H4 (cell line): Measurements from ENCODE around the gene REL. TPM values are rescaled to one million over a fixed set of nuclear protein-coding genes. Genes with fewer than 3 reads are reported as not detected.
"Not testable (repeated sequence)": the region's sequence is repeated elsewhere in the genome, so short reads cannot be mapped to it uniquely, and the experiment has no call there.

Source experiments
- DNase-seq: peaks from one replicate; pipeline ENCODE4 v3.0.0-alpha.2; 2015; ENCODE audit warnings: low spot score
- total RNA-seq: library from RNA; depleted of rRNA; stranded (reverse); fragments of >200 nt; shearing (Covaris generic); gene quantifications from 2 replicates; pipeline ENCODE4 v1.2.3, GENCODE V29; 2014

Gene REL
- total RNA-seq, 1 experiment from 2014 or later = 3.0 TPM

DNA sequence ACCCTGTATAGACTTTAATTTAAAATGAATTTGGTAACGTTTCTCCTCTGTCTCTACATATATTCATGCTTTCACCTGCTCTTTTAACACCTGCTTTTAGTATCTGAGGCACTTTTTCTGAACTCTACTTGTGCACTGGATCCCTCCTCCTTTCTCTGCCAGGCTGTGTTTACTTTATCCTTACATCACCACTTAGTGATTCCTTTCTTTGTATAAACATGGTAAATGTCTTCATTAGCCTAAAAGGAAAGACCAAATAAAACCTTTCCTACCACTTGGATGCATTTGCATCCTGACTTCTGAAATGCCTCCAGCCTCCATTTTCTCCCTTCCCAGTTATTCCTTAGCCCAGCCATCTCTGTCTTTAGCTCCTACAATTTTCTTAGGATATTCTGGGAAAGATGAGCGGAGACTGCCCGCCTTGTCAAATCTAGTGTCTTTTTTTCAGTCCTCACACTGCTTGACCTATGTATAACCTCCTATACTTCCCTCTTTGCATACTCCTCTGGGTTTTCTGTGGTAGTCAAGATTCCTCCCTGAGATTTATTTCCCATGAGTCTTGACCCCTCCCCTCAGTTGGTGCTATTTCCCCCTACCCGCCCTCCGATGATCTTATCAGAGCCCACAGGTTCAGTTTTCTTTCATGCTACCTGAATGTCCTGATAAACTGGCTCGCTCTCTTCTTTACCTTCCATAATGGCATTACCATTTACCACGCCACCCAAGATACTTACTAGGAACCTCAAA lies 44.8 kb downstream of the REL start:
- peak; percentile 67 for DNase-seq

DNA sequence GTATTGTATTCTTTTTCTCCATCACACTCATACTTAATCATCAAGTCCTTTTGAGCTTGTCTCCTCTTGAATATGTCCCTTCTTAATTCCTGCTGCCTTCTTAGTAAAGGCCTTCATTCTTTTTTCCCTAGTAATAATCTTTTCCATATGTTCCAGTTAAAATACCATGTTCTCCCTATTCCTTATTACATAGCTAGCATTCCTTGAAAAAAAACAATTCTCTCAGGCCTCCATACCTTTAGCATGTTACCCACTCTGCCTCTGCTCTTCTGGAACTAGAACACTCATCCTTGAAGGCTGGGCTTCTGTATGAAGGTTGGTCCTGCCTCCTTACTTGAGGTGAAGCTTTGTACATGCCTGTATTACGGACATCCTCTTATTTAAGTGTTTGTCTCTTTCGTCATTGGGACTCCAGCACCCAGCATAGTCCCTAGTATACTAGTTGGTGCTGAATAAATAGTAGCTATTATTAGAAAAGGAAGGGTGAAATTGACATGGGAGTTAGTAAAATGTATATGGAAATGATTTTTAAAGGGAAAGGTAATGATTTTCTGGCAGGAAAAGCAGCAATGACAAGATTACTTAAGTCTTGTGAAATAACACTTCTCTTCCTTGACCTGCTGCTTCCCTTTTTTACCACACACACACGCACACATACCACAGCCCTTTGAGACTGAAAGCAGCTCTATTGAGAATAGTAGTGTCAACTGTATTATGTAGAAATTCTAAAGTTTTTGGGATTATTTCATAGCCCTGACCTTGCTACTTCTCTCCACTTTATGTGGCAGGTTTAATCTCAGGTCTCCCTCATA lies 45.6 kb downstream of the REL start:
- no peak for DNase-seq

DNA sequence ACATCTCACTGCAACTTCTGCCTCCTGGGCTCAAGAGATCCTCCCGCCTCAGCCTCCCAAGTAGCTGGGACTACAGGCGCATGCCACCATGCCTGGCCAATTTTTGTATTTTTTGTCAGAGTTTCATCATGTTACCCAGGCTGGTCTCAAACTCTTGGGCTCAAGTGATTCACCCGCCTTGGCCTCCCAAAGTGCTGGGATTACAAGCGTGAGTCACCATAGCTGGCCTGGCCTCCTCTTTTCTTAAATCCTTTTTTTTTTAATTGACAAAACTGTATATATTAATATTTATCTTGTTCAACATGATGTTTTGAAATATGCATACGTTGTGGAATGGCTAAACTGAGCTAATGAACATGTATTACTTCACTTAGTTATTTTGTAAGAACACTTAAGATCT lies 50.7 kb downstream of the REL start:
- not testable (repeated sequence) for DNase-seq

DNA sequence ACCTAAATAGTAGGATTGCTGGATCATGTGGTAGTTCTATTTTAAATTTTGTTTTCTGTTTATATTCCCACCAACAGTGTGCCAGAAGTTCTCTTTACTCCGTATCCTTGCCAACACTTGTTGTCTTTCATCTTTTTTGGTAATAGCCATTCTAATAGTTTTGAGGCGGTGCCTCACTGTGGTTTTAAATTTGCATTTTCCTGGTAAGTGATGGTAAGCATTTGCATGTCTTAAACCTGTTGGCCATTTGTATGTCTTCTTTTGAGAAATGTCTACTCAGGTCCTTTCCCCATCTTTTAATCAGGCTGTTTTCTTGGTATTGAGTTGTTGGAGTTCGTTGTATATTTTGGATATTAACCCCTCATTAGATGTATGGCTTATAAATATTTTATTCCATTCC lies 51.6 kb downstream of the REL start:
- no peak for DNase-seq

DNA sequence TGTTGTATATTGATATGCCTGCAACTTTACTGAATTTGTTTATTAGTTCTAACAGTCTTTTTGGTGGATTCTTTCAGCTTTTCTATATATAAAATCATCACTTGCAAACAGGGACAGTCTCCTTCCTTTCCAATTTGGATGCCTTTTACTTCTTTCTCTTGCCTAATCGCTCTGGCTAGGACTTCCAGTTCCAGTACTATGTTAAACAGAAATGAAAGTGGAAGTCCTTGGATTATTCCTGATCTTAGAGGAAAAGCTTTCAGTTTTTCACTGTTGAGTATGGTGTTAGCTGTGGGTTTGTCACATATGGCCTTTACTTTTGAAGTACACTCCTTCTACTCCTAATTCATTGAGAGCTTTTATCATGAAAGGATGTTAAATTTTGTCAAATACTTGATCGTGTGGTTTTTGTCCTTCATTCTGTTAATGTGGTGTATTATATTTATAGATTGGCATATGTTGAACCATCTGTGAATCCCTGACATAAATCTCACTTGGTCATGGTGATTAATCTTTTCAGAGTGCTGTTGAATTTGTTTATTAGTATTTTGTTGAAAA lies 52.9 kb downstream of the REL start:
- no peak for DNase-seq

- DNase-seq = no peak
Observed at GRCh38 chr2:60936757-60937156, 55.4 kb downstream of the REL start.

- DNase-seq = no peak
Observed at GRCh38 chr2:60938301-60938700, 56.9 kb downstream of the REL start.

DNA sequence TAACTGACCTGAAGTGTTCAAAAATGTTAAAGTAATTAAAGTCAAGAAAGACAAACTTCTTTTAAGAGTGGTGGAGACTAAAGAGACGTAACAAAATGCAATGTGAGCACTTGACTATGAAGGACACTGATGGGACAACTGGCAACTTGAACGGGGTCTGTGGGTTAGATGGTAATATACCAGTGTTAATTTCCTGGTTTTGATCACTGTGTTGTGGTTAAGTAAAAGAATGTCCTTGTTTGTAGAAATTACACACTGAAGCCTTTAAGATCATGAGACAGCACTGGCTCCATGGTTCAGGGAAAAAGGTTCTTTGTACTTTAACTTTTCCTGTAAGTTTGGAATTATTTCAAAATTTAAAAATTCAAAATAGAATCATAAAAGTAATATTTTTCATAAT lies 58.2 kb downstream of the REL start:
- no peak for DNase-seq

- no peak for DNase-seq
Observed at GRCh38 chr2:60945341-60945740, 64.0 kb downstream of the REL start.

DNA sequence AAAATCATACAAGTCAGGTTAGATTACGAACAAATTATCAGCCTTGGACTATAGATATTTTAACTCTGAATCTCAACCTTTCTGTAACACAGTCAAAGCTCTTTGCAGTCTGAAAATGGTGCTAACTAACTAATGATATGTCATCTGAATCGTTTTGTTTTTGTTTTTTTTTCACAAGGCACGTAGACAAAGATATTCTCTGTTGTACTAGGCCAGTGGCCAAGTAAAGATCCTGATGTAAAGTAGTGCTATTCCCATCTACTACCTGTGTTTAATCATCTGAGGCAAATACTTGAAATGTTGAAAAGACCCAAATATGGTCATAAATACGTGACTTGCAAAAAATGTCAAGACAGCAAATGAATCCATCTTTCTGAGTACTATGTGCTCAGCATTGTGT lies 65.7 kb downstream of the REL start:
- DNase-seq = no peak

GRCh38 chr2:60948161-60948560 lies 66.8 kb downstream of the REL start:
- no peak for DNase-seq

DNA sequence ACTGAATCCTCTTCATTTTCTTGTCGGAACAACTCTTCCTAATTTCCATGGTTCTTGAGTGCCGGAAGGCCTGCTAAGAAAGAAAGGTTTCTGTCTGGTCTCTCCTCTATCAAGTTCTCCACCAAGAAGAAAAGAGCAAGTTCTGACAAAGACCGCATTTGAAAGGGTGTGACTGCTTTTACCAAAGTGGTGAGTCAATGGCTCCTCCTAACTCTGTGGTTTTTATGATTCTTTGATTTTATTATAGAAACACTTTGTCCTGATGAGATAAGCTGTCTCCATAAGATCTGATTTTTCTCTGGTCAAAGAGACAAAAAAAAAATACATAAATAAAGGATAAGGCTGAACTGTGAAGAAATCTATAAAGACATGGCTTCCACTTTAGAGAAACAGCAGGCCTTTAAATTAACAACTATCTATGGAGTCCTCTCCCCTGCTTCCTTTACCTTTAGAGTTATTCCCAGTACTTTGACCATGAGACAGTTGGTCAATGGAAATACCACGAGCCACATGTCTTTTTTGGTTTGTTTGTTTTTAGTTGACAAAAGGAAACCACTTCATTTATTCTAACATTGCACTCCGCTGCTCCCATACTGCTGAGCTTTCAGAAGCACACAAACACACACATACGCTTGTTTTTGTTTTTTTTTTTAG lies 67.7 kb downstream of the REL start:
- DNase-seq = no peak

DNA sequence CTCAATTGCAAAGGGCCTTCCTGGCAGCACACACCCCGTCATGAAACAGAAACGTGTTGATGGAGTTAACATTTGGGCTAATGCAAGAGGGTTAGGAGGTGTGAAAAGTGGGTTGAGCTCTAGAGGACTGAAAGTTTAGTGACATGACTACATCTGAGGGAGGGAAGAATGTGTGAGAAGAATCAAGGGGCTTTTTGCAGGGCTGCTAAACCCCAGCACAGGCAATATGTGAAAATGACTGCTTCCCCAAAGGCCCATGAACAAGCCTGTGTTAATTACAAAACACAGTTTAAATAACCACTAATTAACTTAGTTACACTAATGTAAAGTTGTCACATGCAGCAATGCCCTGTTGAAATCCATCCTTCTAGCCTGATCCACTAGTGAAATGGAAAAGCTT lies 72.8 kb downstream of the REL start:
- DNase-seq = no peak

DNA sequence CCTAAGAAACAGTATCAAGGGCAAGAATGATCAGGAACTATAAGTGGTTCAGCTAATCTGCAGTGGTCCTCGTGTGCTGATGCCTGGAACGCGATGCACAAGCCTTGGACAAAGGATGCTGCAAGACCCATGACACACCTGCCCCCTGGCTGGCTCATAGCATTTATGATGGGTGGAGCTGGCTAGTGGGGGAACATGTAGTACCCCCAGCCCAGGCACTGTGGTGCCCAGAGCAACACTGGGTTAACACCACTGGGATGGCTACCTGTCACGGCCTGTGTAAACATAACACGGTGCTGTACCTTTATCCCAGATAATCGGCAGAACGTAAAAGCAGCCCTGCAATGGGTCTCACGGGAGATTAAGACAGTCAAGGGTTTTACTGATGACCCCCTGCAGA lies 75.8 kb downstream of the REL start:
- no peak for DNase-seq

GRCh38 chr2:60957643-60958042 lies 76.3 kb downstream of the REL start:
- no peak for DNase-seq

GRCh38 chr2:60958361-60958760 lies 77.0 kb downstream of the REL start:
- DNase-seq = no peak

DNA sequence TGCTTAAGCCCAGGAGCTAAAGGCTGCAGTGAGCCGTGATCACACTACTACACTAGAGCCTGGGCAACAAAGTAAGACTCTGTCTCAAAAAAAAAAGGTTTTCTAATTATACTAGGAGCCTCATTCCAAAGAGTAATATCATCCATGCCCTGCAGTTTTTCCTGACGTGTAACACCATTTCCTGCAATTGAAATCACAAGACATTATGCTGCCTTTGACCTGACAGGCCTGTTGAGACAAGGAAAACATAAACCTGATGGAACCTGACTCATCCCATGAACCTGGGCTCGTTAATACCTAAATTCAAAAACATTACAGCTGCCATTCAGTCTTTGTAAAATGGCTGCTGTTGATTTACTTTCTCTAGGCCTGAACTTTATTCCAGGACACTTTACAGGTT lies 77.4 kb downstream of the REL start:
- no peak for DNase-seq

- DNase-seq = no peak
Observed at GRCh38 chr2:60959501-60959900, 78.1 kb downstream of the REL start.

DNA sequence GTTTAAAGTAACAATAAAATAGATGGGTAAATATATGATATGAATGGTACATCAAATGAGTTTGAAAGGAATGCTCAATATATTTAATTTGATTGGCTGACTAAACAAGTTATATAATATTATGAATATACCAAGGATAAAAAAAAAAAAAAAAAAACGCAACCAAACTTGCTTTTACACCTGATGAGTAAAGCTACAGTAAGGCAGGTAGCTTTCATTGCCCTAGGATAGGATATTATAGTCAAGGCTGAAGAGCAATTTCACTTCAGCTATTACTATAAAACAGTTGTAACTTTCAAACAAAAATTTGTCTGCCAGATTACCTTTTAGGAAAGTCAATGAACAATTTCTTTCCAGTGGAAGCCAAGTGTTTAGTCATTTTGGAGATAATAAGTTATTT lies 79.3 kb downstream of the REL start:
- DNase-seq = no peak

DNA sequence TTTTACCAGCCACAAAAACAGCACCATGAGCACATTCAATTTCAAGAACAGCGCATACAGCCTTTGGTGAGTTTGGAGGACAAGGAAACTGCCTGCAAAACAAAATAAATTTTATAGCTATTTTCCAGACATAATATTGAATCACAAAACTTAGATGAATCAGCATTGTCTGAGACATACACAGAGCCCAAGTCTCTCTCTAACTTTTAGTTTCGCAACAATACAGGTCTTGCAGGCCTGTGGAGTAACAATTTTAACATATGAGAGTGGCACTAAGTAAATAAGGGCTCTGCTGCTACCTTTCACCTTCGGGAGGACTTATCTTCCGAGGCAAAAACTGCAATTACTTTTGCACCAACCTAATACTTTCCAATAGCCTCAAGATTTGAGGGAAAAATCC lies 80.1 kb downstream of the REL start:
- no peak for DNase-seq

GRCh38 chr2:60962528-60962927 lies 81.2 kb downstream of the REL start:
- DNase-seq = no peak

- no peak for DNase-seq
Observed at GRCh38 chr2:60963190-60963589, 81.8 kb downstream of the REL start.
